HepG2 (cell line): ENCODE data around the gene AGGF1. TPM values are rescaled to one million over a fixed set of nuclear protein-coding genes. Genes with fewer than 3 reads are reported as not detected.

Source experiments
- ATAC-seq: fragments of 200-7000 bp; cut with Tn5 transposase; 3 replicates; pipeline ENCODE4 v1.9.1; 2020; ENCODE audit warnings: mild to moderate bottlenecking, moderate library complexity
- BruUV-seq: library from RNA; stranded (reverse); fragments of 400-500 nt; replicated peaks from 2 replicates; lab custom pipeline; 2021; lab: Mats Ljungman, UMichigan
- CTCF ChIA-PET: fragments of 300-600 bp; formaldehyde crosslinking; extraction: SDS; loops from one replicate; lab custom pipeline; 2021; ENCODE audit warnings: low total read pairs, inconsistent platforms, low intra/inter-chr PET ratio; lab: Yijun Ruan, JAX
- POLR2A ChIA-PET: fragments of 350-600 bp; sonication (Branson Sonifier 250); formaldehyde crosslinking; loops from one replicate; lab custom pipeline; 2020; ENCODE audit warnings: antibody characterized with exemption, inconsistent platforms; lab: Yijun Ruan, JAX
- DNase-seq: peaks from one replicate; pipeline ENCODE4 v3.0.0-alpha.2; 2015; ENCODE audit warnings: low spot score
- FAIRE-seq: peaks from 3 replicates; lab custom pipeline; 2011; peaks lifted over from hg19 to GRCh38; lab: Jason Lieb, UNC
- H2AFZ ChIP-seq: one replicate; pipeline ENCODE4 v1.6.1; 2011; ENCODE audit warnings: low read length, inconsistent platforms
- H3K27ac ChIP-seq: fragments of 300-600 bp; 3 replicates; pipeline ENCODE4 v1.8.0; 2011; ENCODE audit warnings: mixed run types, mild to moderate bottlenecking, mixed read lengths, low read length, inconsistent platforms; ENCODE audit not compliant: insufficient read depth; ENCODE audit errors: extremely low read length
- H3K27me3 ChIP-seq, 2 experiments: fragments of 200-600 bp in 1 of 2; 2 replicates in 1 of 2; 3 replicates in 1 of 2; pipeline versions ENCODE4 v1.6.0 to v1.8.0; 2011; ENCODE audit warnings: low read length in 2 of 2, mild to moderate bottlenecking in 2 of 2, moderate library complexity in 2 of 2, inconsistent platforms in 1 of 2; ENCODE audit not compliant: insufficient read depth in 2 of 2, control insufficient read depth in 1 of 2
- H3K36me3 ChIP-seq, 2 experiments: fragments of 200-600 bp in 1 of 2; replicated peaks in 1 of 2; 2 replicates in 1 of 2; 3 replicates in 1 of 2; pipeline versions ENCODE4 v1.5.1 to v1.8.0; 2011; ENCODE audit warnings: low read length in 2 of 2, inconsistent platforms in 1 of 2; ENCODE audit not compliant: insufficient read depth in 2 of 2, control insufficient read depth in 1 of 2
- H3K4me1 ChIP-seq: 2 replicates; pipeline ENCODE4 v1.5.1; 2012; ENCODE audit warnings: low read length, inconsistent platforms; ENCODE audit not compliant: insufficient read depth
- H3K4me2 ChIP-seq: 2 replicates; pipeline ENCODE4 v1.6.0; 2011; ENCODE audit warnings: low read depth, low read length, inconsistent platforms
- H3K4me3 ChIP-seq, 3 experiments: fragments of 200-600 bp in 1 of 3; sonication (generic), shearing (Covaris generic) in 1 of 3; replicated peaks in 1 of 3; 2 replicates each; pipeline ENCODE4 v1.5.1; 2011 to 2016; ENCODE audit warnings: low read length in 3 of 3, inconsistent platforms in 2 of 3, low read depth in 2 of 3, mild to moderate bottlenecking in 2 of 3, control low read depth in 1 of 3, mixed read lengths in 1 of 3; ENCODE audit not compliant: insufficient read depth in 1 of 3
- H3K79me2 ChIP-seq: one replicate; pipeline ENCODE4 v1.6.1; 2011; ENCODE audit warnings: low read length, inconsistent platforms; ENCODE audit not compliant: insufficient read depth
- H3K9ac ChIP-seq: 2 replicates; pipeline ENCODE4 v1.6.0; 2011; ENCODE audit warnings: mild to moderate bottlenecking, low read depth, low read length, inconsistent platforms; ENCODE audit not compliant: insufficient read depth
- H3K9me3 ChIP-seq: 2 replicates; pipeline ENCODE4 v1.5.1; 2012; ENCODE audit warnings: mild to moderate bottlenecking, low read length
- H4K20me1 ChIP-seq: 2 replicates; pipeline ENCODE4 v1.6.0; 2011; ENCODE audit warnings: inconsistent platforms, mild to moderate bottlenecking, low read length, moderate library complexity; ENCODE audit not compliant: insufficient read depth
- FIP1L1 ChIP-seq: fragments of 200-400 bp; formaldehyde crosslinking; IDR thresholded peaks from 2 replicates; pipeline ENCODE4 v1.6.1; 2018; ENCODE audit warnings: low read depth, mild to moderate bottlenecking, low read length, moderate library complexity, borderline replicate concordance; ENCODE audit not compliant: insufficient read depth
- HDAC2 ChIP-seq: sonication (generic); formaldehyde crosslinking; IDR thresholded peaks from 2 replicates; pipeline ENCODE4 v1.4.0; 2020; ENCODE audit warnings: missing genetic modification reagents
- HIVEP1 ChIP-seq: sonication (generic); formaldehyde crosslinking; IDR thresholded peaks from 2 replicates; pipeline ENCODE4 v1.4.0; 2020; ENCODE audit warnings: mild to moderate bottlenecking, missing genetic modification reagents
- KMT2A ChIP-seq: sonication (generic); formaldehyde crosslinking; IDR thresholded peaks from 2 replicates; pipeline ENCODE4 v1.4.0; 2020; ENCODE audit warnings: missing genetic modification reagents
- NR2F2 ChIP-seq: IDR thresholded peaks from 2 replicates; pipeline ENCODE4 v1.6.1; 2012; ENCODE audit warnings: low read depth, inconsistent platforms, borderline replicate concordance
- SMYD3 ChIP-seq: sonication (generic); formaldehyde crosslinking; IDR thresholded peaks from 2 replicates; pipeline ENCODE4 v1.8.1; 2023; ENCODE audit warnings: mild to moderate bottlenecking, missing genetic modification reagents
- SOX13 ChIP-seq, 3 experiments: fragments of 450-650 bp in 1 of 3; sonication (generic) in 1 of 3; formaldehyde crosslinking in 1 of 3; IDR thresholded peaks in 2 of 3; conservative IDR thresholded peaks in 1 of 3; 2 replicates each; pipeline versions ENCODE4 v1.5.0 to v1.6.1; 2016 to 2020; ENCODE audit warnings: antibody characterized with exemption in 1 of 3, mild to moderate bottlenecking in 1 of 3, missing compliant biosample characterization in 1 of 3, missing genetic modification reagents in 1 of 3, moderate library complexity in 1 of 3
- SP2 ChIP-seq: sonication (generic); formaldehyde crosslinking; IDR thresholded peaks from 2 replicates; pipeline ENCODE4 v1.5.1; 2020; ENCODE audit warnings: mild to moderate bottlenecking, missing genetic modification reagents
- ZBTB42 ChIP-seq: sonication (generic); formaldehyde crosslinking; IDR thresholded peaks from 2 replicates; pipeline ENCODE4 v1.5.0; 2020; ENCODE audit warnings: mild to moderate bottlenecking, missing genetic modification reagents
- ZEB1 ChIP-seq: IDR thresholded peaks from 2 replicates; pipeline ENCODE4 v1.6.1; 2012; ENCODE audit warnings: mild to moderate bottlenecking, low read depth, inconsistent platforms; ENCODE audit not compliant: insufficient replicate concordance
- ZFP90 ChIP-seq: sonication (generic); formaldehyde crosslinking; IDR thresholded peaks from 2 replicates; pipeline ENCODE4 v1.8.0; 2022; ENCODE audit warnings: missing genetic modification reagents, mild to moderate bottlenecking, inconsistent platforms, borderline replicate concordance
- ZNF354B ChIP-seq: sonication (generic); formaldehyde crosslinking; IDR thresholded peaks from 2 replicates; pipeline ENCODE4 v1.8.0; 2022; ENCODE audit warnings: mild to moderate bottlenecking, missing genetic modification reagents
- ZNF792 ChIP-seq: IDR thresholded peaks from 2 replicates; pipeline ENCODE4 v1.6.1; 2016
- ZNF800 ChIP-seq: sonication (generic); formaldehyde crosslinking; IDR thresholded peaks from 2 replicates; pipeline ENCODE4 v1.4.0; 2020; ENCODE audit warnings: missing genetic modification reagents
- ZSCAN22 ChIP-seq: sonication (generic); formaldehyde crosslinking; IDR thresholded peaks from 2 replicates; pipeline ENCODE4 v1.4.0; 2020; ENCODE audit warnings: mild to moderate bottlenecking, missing genetic modification reagents
- WGBS: methylation state at CpG from one replicate; pipeline ENCODE4 v1.1.6; 2017; ENCODE audit warnings: low lambda C conversion rate; 5-methylcytosine and 5-hydroxymethylcytosine counted together
- in situ Hi-C: cut with HindIII; loops from 2 replicates; pipeline ENCODE4 v1.10.0; 2017; ENCODE audit warnings: low pct_unique_long_range_greater_than_20kb; ENCODE audit not compliant: extremely low pct_ligation_motif_present
- intact Hi-C: fragments of 100-400 bp; cut with micrococcal nuclease; formaldehyde crosslinking; loops from one replicate; pipeline ENCODE4 v1.10.0; 2022; ENCODE audit not compliant: unreplicated experiment
- polyA plus RNA-seq, 8 experiments: library from polyadenylated mRNA; depleted of rRNA in 3 of 8; stranded (reverse) in 7 of 8; unstranded in 1 of 8; fragments of >200 nt; fragmentation: Illumina TruSeq in 4 of 8; extraction: Trizol in 4 of 8; gene quantifications; 2 replicates each; pipeline versions ENCODE4 v1.2.1 to v1.2.3, GENCODE V29; 2011 to 2016; ENCODE audit warnings: low read depth in 4 of 8, missing spikeins in 1 of 8, mixed read lengths in 1 of 8; ENCODE audit not compliant: insufficient read depth in 1 of 8
- total RNA-seq, 5 experiments: library from RNA; depleted of rRNA; stranded (reverse); fragments of >200 nt; fragmentation: Illumina TruSeq; extraction: Trizol; gene quantifications; 2 replicates each; pipeline ENCODE4 v1.2.3, GENCODE V29; 2016; ENCODE audit warnings: low read depth in 1 of 5
- TF ChIP-seq, protein P1 (sequence below): sonication (generic); formaldehyde crosslinking; IDR thresholded peaks from 2 replicates; pipeline ENCODE4 v1.5.0; 2020; ENCODE audit warnings: missing genetic modification reagents
- TF ChIP-seq, protein P2 (sequence below): sonication (generic); formaldehyde crosslinking; IDR thresholded peaks from 2 replicates; pipeline ENCODE4 v1.4.0; 2020; ENCODE audit warnings: missing genetic modification reagents

AGGF1 gene
- total and polyA plus RNA-seq, 2 of the 13 experiments (the other 11 are each of a cell fraction or from before 2014, with no cell fraction given): 12.9 to 15.5 TPM

- Histone ChIP-seq H3K9ac (no peak overlapping the region), H2AFZ (no peak overlapping the region), H3K79me2 (no peaks in the 10 kb centered on the region), H4K20me1 (no peaks in the 10 kb centered on the region), H3K4me2 (no peak overlapping the region), H3K36me3 (peaks cover 1 to 15% of the 10 kb centered on the region in 2 experiments), H3K27ac (no peak overlapping the region), H3K27me3 (no peaks in the 10 kb centered on the region), H3K4me3 (no peak overlapping the region), H3K9me3 (no peaks in the 10 kb centered on the region), H3K4me1 (no peaks in the 10 kb centered on the region)
- 97% methylated on average over 1 of the region's 1 CpG for WGBS
- FAIRE-seq (no peak), DNase-seq (no peak), ATAC-seq (no peak)
- intact Hi-C loops (no loop called here), in situ Hi-C loops (no loop called here)
- POLR2A ChIA-PET: no interaction called here
- CTCF ChIA-PET: no interaction called here
- BruUV-seq: no TSS peak
- TF ChIP-seq SOX13 (IDR thresholded peaks at IDR 0.05): no peak
- TF ChIP-seq SOX13 (CRISPR knock-in tag; conservative IDR thresholded peaks at IDR 0.05 in 1 of 2, IDR thresholded peaks at IDR 0.05 in 1 of 2): no peak
- TF ChIP-seq ZNF354B (CRISPR knock-in tag): no peak
- TF ChIP-seq ZFP90: no peak
- TF ChIP-seq HIVEP1: no peak
- TF ChIP-seq ZEB1: no peak
- TF ChIP-seq NR2F2: no peak
- TF ChIP-seq ZBTB42 (CRISPR knock-in tag): no peak
- no peak for TF ChIP-seq FIP1L1
- TF ChIP-seq, protein P1, sequence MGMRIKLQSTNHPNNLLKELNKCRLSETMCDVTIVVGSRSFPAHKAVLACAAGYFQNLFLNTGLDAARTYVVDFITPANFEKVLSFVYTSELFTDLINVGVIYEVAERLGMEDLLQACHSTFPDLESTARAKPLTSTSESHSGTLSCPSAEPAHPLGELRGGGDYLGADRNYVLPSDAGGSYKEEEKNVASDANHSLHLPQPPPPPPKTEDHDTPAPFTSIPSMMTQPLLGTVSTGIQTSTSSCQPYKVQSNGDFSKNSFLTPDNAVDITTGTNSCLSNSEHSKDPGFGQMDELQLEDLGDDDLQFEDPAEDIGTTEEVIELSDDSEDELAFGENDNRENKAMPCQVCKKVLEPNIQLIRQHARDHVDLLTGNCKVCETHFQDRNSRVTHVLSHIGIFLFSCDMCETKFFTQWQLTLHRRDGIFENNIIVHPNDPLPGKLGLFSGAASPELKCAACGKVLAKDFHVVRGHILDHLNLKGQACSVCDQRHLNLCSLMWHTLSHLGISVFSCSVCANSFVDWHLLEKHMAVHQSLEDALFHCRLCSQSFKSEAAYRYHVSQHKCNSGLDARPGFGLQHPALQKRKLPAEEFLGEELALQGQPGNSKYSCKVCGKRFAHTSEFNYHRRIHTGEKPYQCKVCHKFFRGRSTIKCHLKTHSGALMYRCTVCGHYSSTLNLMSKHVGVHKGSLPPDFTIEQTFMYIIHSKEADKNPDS (CRISPR knock-in tag): no peak
- TF ChIP-seq, protein P2, sequence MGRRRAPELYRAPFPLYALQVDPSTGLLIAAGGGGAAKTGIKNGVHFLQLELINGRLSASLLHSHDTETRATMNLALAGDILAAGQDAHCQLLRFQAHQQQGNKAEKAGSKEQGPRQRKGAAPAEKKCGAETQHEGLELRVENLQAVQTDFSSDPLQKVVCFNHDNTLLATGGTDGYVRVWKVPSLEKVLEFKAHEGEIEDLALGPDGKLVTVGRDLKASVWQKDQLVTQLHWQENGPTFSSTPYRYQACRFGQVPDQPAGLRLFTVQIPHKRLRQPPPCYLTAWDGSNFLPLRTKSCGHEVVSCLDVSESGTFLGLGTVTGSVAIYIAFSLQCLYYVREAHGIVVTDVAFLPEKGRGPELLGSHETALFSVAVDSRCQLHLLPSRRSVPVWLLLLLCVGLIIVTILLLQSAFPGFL (CRISPR knock-in tag): no peak
- no peak for TF ChIP-seq SP2 (CRISPR knock-in tag)
- TF ChIP-seq ZNF800 (CRISPR knock-in tag): no peak
- no peak for TF ChIP-seq SMYD3 (CRISPR knock-in tag)
- TF ChIP-seq HDAC2 (CRISPR knock-in tag): no peak
- TF ChIP-seq ZNF792 (CRISPR knock-in tag): no peak
- TF ChIP-seq KMT2A (CRISPR knock-in tag): no peak
- no peak for TF ChIP-seq ZSCAN22 (CRISPR knock-in tag)
Measured at GRCh38 chr5:77066823-77067442, 36.7 kb downstream of the AGGF1 start.
